ENCODE measurements around the gene GREB1. TPM values are rescaled to one million over a fixed set of nuclear protein-coding genes. Genes with fewer than 3 reads are reported as not detected.

The GREB1 gene
- total and polyA plus RNA-seq, 2 of the 4 experiments (the other 2 are of a cell fraction): 0.05 TPM; not detected in 1

DNA sequence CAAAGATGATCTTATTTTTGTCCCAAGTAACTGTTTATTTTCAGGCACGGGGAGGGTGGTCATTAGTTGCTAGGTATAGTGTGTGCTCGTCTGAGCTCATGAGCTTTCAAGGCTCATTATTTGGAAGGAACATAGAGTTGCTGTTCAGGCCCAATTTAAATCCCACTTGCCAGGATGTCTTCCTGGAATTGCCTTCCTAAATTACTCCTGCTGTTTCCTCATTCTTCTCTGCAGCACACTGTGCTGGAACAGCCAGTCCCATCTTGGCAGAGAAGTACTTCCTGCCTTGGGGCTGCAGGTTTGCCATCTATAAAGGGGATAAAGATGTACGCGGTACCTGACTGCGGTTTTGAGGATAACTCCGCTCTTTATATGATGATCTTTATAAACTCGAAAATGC, 37.3 kb downstream of the GREB1 start:
- H3K9ac ChIP-seq (ENCODE audit: low read depth, low read length): no peak overlapping the region
- no peak overlapping the region for H2AK5ac ChIP-seq (ENCODE audit: low read depth, low read length)
- peaks cover 7% of the 10 kb centered on the region for H3K4me1 ChIP-seq (ENCODE audit: control insufficient read depth, insufficient read depth, low read length)
- no peak overlapping the region for H2BK5ac ChIP-seq (ENCODE audit: low read depth, low read length, poor library complexity, severe bottlenecking)
- no peak for DNase-seq
- H3K27ac ChIP-seq (ENCODE audit: insufficient read depth, low read length): no peak overlapping the region
- H3K23ac ChIP-seq (ENCODE audit: low read depth, low read length): no peak overlapping the region
- in situ Hi-C loops (cut with MboI; ENCODE audit: low sequenced_read_pairs): no loop called here
- H3K36me3 ChIP-seq (ENCODE audit: control insufficient read depth, insufficient read depth, low read length): no peaks in the 10 kb centered on the region
- no peaks in the 10 kb centered on the region for H3K79me1 ChIP-seq (ENCODE audit: low read depth in 1 of 2, low read length in 2 of 2)
- CTCF ChIA-PET: no interaction called here
- no peak overlapping the region for H3K4me3 ChIP-seq (ENCODE audit: insufficient read depth, low read depth, low read length)
- no peak overlapping the region for H2BK20ac ChIP-seq (ENCODE audit: low read depth, low read length)
- H3K4ac ChIP-seq (ENCODE audit: low read depth, low read length): no peak overlapping the region
- 0 out of 2 replicates have a peak, but pooled peaks cover 9% of the 10 kb centered on the region for H3K9me1 ChIP-seq (ENCODE audit: insufficient read depth, low read length)
- no peak overlapping the region for H4K5ac ChIP-seq (ENCODE audit: low read depth, low read length)
- no peak overlapping the region for H4K8ac ChIP-seq (ENCODE audit: low read depth in 2 of 2, low read length in 2 of 2)
- 100% methylated on average over 2 of the region's 7 CpGs; no CpG with 5 or more reads in 1 of the 2 experiments for WGBS, 2 experiments (ENCODE audit: extremely low coverage in 2 of 2, insufficient read length in 1 of 2)
- dilution Hi-C loops (cut with HindIII; ENCODE audit: low sequenced_read_pairs, unreplicated experiment): no loop called here
- H3K56ac ChIP-seq (ENCODE audit: extremely low read depth, insufficient read depth, low read length): no peak overlapping the region
- no peak for TF ChIP-seq CHD1 (IDR thresholded peaks at IDR 0.05; ENCODE audit: low read depth, low read length)
- no peak for TF ChIP-seq POLR2A (IDR thresholded peaks at IDR 0.05; ENCODE audit: low read depth, low read length)
- no peak for TF ChIP-seq MAZ (IDR thresholded peaks at IDR 0.05; ENCODE audit: borderline replicate concordance, low read depth, low read length)
- TF ChIP-seq RFX5 (IDR thresholded peaks at IDR 0.05; ENCODE audit: low read depth, low read length): no peak
- BruUV-seq (replicated peaks): no TSS peak
- H2AK9ac ChIP-seq (replicated peaks; ENCODE audit: low read depth, low read length, poor library complexity): no peak overlapping the region
- no peaks in the 10 kb centered on the region for H4K20me1 ChIP-seq (ENCODE audit: insufficient read depth, low read length)
- H2BK15ac ChIP-seq (ENCODE audit: low read depth, low read length): no peak overlapping the region
- no peak overlapping the region for H3K4me2 ChIP-seq (ENCODE audit: low read depth, low read length)
- ATAC-seq (ENCODE audit: low read depth): no peak
- H2BK120ac ChIP-seq (ENCODE audit: low read depth, low read length): no peak overlapping the region
- no peak overlapping the region for H2AFZ ChIP-seq (replicated peaks; ENCODE audit: low read length, poor library complexity)
- no peaks in the 10 kb centered on the region for H3K9me3 ChIP-seq (ENCODE audit: control insufficient read depth, insufficient read depth, low read length)
- intact Hi-C loops (cut with micrococcal nuclease): no loop called here
- H3K18ac ChIP-seq (ENCODE audit: low read depth, low read length): no peak overlapping the region
- no peak overlapping the region for H3K14ac ChIP-seq (replicated peaks; ENCODE audit: low read depth, low read length)
- no peak overlapping the region for H4K91ac ChIP-seq (ENCODE audit: insufficient read depth, low read depth, low read length)
- peaks cover 19% of the 10 kb centered on the region for H3K27me3 ChIP-seq (ENCODE audit: control insufficient read depth, insufficient read depth, low read length)
- POLR2A ChIA-PET (ENCODE audit: unreplicated experiment): no interaction called here

All from IMR-90 (cell line).